ENCODE measurements around the gene RABGAP1. TPM values are rescaled to one million over a fixed set of nuclear protein-coding genes. Genes with fewer than 3 reads are reported as not detected.

RABGAP1 gene
- total RNA-seq, 1 donor from 2014 or later, result 44.7 TPM

DNA sequence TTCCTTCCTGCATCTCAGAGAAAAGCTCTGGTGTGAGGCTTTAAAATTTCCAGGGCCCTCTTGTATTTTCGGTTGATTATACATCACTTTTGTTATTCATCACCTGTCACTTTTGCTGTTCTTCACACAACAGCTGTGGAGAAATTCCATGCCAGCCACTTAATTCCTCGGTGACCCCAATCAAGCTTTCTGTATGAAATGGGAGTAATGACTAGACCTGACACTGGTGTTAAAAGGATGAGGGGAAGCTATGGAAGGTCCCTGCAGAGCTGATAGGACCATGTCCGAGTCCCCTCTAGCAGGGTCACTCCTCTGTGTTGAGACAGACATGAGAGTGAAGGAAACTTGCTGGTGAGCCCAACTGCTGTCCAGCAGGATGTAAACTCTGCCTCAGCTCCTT, 152.3 kb downstream of the RABGAP1 start:
- DNase-seq (ENCODE audit: low read depth), result no peak
- TF ChIP-seq, protein P1, sequence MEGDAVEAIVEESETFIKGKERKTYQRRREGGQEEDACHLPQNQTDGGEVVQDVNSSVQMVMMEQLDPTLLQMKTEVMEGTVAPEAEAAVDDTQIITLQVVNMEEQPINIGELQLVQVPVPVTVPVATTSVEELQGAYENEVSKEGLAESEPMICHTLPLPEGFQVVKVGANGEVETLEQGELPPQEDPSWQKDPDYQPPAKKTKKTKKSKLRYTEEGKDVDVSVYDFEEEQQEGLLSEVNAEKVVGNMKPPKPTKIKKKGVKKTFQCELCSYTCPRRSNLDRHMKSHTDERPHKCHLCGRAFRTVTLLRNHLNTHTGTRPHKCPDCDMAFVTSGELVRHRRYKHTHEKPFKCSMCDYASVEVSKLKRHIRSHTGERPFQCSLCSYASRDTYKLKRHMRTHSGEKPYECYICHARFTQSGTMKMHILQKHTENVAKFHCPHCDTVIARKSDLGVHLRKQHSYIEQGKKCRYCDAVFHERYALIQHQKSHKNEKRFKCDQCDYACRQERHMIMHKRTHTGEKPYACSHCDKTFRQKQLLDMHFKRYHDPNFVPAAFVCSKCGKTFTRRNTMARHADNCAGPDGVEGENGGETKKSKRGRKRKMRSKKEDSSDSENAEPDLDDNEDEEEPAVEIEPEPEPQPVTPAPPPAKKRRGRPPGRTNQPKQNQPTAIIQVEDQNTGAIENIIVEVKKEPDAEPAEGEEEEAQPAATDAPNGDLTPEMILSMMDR (IDR thresholded peaks at IDR 0.05; ENCODE audit: insufficient read depth, low read depth, low read length), result no peak
- no peak for TF ChIP-seq EZH2 (IDR thresholded peaks at IDR 0.05; ENCODE audit: insufficient read depth, low read length)
- H3K9ac ChIP-seq (ENCODE audit: low read length), result no peak overlapping the region
- Mint-ChIP-seq H3K27me3 (ENCODE audit: low read depth, unreplicated experiment) (no peaks in the 10 kb centered on the region), H3K9me3 (ENCODE audit: unreplicated experiment) (no peaks in the 10 kb centered on the region), H3K27ac (ENCODE audit: unreplicated experiment) (no peak overlapping the region), H3K36me3 (ENCODE audit: low read depth, unreplicated experiment) (peaks cover 35% of the 10 kb centered on the region), H3K4me1 (ENCODE audit: low read depth, unreplicated experiment) (peaks cover 18% of the 10 kb centered on the region), H3K4me3 (ENCODE audit: unreplicated experiment) (no peak overlapping the region)
- no peak for FAIRE-seq
- peaks cover 20% of the 10 kb centered on the region for H3K36me3 ChIP-seq (ENCODE audit: insufficient read depth, low read length)
- H3K79me2 ChIP-seq (ENCODE audit: insufficient read depth, low read length), result no peaks in the 10 kb centered on the region
- no peaks in the 10 kb centered on the region for H3K27me3 ChIP-seq (ENCODE audit: insufficient read depth, low read length)
- no peak overlapping the region for H3K27ac ChIP-seq (ENCODE audit: low read depth, low read length)
- H3K4me3 ChIP-seq (ENCODE audit: insufficient read depth, low read depth, low read length), result no peak overlapping the region
- peaks cover 17% of the 10 kb centered on the region for H4K20me1 ChIP-seq (ENCODE audit: insufficient read depth, low read length)
- no peak overlapping the region for H2AFZ ChIP-seq (ENCODE audit: low read depth, low read length)
- no peak overlapping the region for H3K4me2 ChIP-seq (ENCODE audit: low read length)
- H3K4me1 ChIP-seq (ENCODE audit: insufficient read depth, low read length), result no peaks in the 10 kb centered on the region
- no peaks in the 10 kb centered on the region for H3K9me3 ChIP-seq (ENCODE audit: insufficient read depth, low read depth, low read length)

DNA sequence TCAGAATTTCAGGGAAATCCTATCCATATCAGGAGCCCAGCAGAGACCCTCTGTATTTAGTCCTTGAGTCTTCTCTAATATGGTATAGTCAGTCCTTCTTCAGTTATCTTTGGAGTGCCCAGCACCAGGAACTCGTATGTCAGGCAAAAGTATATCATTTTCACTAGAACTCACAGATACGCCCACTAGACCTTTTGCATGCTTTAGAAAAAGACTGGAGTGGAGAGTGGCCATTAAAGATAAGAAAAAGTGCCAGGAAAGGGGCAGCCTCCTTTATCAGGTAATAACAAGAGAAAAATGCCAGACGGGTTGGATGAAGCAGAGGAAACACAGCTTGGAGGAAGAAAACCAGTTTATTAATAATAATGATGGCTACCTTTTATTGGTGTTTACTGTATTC, 156.2 kb downstream of the RABGAP1 start:
- Histone ChIP-seq H3K4me2 (ENCODE audit: low read length) (no peak overlapping the region), H3K27ac (ENCODE audit: low read depth, low read length) (no peak overlapping the region), H3K79me2 (ENCODE audit: insufficient read depth, low read length) (no peaks in the 10 kb centered on the region), H4K20me1 (ENCODE audit: insufficient read depth, low read length) (peaks cover 3% of the 10 kb centered on the region), H3K27me3 (ENCODE audit: insufficient read depth, low read length) (no peaks in the 10 kb centered on the region), H3K4me3 (ENCODE audit: insufficient read depth, low read depth, low read length) (no peak overlapping the region), H3K4me1 (ENCODE audit: insufficient read depth, low read length) (no peaks in the 10 kb centered on the region), H3K9me3 (ENCODE audit: insufficient read depth, low read depth, low read length) (no peaks in the 10 kb centered on the region), H2AFZ (ENCODE audit: low read depth, low read length) (no peak overlapping the region), H3K9ac (ENCODE audit: low read length) (no peak overlapping the region), H3K36me3 (ENCODE audit: insufficient read depth, low read length) (peaks cover 30% of the 10 kb centered on the region)
- peaks cover 39% of the 10 kb centered on the region for H3K36me3 Mint-ChIP-seq (ENCODE audit: low read depth, unreplicated experiment)
- H3K27ac Mint-ChIP-seq (ENCODE audit: unreplicated experiment), result no peak overlapping the region
- H3K4me1 Mint-ChIP-seq (ENCODE audit: low read depth, unreplicated experiment), result peaks cover 4% of the 10 kb centered on the region
- no peak overlapping the region for H3K4me3 Mint-ChIP-seq (ENCODE audit: unreplicated experiment)
- no peak for FAIRE-seq
- H3K27me3 Mint-ChIP-seq (ENCODE audit: low read depth, unreplicated experiment), result no peaks in the 10 kb centered on the region
- no peak for DNase-seq (ENCODE audit: low read depth)
- H3K9me3 Mint-ChIP-seq (ENCODE audit: unreplicated experiment), result no peaks in the 10 kb centered on the region
- TF ChIP-seq, protein P1 (IDR thresholded peaks at IDR 0.05; ENCODE audit: insufficient read depth, low read depth, low read length), result no peak
- TF ChIP-seq EZH2 (IDR thresholded peaks at IDR 0.05; ENCODE audit: insufficient read depth, low read length), result no peak

DNA sequence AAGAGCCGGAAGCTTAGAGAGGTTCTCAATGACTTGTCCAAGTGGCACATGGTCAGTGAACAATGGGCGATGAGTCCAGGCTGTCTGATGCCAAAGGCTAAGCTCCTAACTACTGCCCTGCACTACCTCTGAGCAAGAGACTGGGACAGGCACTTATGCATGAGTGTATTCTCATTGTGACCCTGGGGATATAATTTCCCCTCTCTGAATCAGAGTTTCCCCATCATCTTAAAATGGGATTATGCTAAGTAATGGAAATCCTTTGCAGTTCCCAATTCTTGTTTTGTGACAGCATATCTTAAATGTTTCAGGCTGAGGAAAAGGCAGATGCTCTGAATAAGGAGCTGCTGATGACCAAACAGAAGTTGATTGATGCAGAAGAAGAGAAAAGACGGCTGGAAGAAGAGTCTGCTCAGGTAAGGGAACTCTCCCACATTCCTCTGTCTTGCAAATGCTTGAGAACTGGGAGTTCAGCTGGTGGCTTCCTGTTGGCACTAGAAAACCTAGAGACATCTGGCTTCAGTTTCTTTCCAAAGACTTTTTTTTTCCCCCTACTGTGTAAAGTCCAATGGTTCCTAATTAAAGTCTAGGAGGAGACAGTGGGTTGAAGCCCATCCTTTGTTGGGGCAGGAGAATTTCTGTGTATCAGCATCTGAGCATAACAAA, 156.7 kb downstream of the RABGAP1 start:
- H3K27ac ChIP-seq (ENCODE audit: low read depth, low read length), result no peak overlapping the region
- H3K9me3 Mint-ChIP-seq (ENCODE audit: unreplicated experiment), result no peaks in the 10 kb centered on the region
- peaks cover 32% of the 10 kb centered on the region for H3K36me3 ChIP-seq (ENCODE audit: insufficient read depth, low read length)
- H3K9ac ChIP-seq (ENCODE audit: low read length), result no peak overlapping the region
- H3K4me1 ChIP-seq (ENCODE audit: insufficient read depth, low read length), result no peaks in the 10 kb centered on the region
- H2AFZ ChIP-seq (ENCODE audit: low read depth, low read length), result no peak overlapping the region
- H3K4me1 Mint-ChIP-seq (ENCODE audit: low read depth, unreplicated experiment), result peaks cover 7% of the 10 kb centered on the region
- H3K79me2 ChIP-seq (ENCODE audit: insufficient read depth, low read length), result no peaks in the 10 kb centered on the region
- FAIRE-seq (no peak), DNase-seq (ENCODE audit: low read depth) (no peak)
- H3K4me3 ChIP-seq (ENCODE audit: insufficient read depth, low read depth, low read length), result no peak overlapping the region
- H3K36me3 Mint-ChIP-seq (ENCODE audit: low read depth, unreplicated experiment), result peaks cover 34% of the 10 kb centered on the region
- peaks cover 3% of the 10 kb centered on the region for H4K20me1 ChIP-seq (ENCODE audit: insufficient read depth, low read length)
- H3K27ac Mint-ChIP-seq (ENCODE audit: unreplicated experiment), result no peak overlapping the region
- no peak overlapping the region for H3K4me3 Mint-ChIP-seq (ENCODE audit: unreplicated experiment)
- TF ChIP-seq, protein P1 (IDR thresholded peaks at IDR 0.05; ENCODE audit: insufficient read depth, low read depth, low read length), result no peak
- no peak for TF ChIP-seq EZH2 (IDR thresholded peaks at IDR 0.05; ENCODE audit: insufficient read depth, low read length)
- H3K27me3 ChIP-seq (ENCODE audit: insufficient read depth, low read length), result no peaks in the 10 kb centered on the region
- H3K4me2 ChIP-seq (ENCODE audit: low read length), result no peak overlapping the region
- no peaks in the 10 kb centered on the region for H3K9me3 ChIP-seq (ENCODE audit: insufficient read depth, low read depth, low read length)
- H3K27me3 Mint-ChIP-seq (ENCODE audit: low read depth, unreplicated experiment), result no peaks in the 10 kb centered on the region

Data from astrocyte (in vitro differentiated cells and primary cell).